Measurements from ENCODE around the gene C5.

C5 gene

DNA sequence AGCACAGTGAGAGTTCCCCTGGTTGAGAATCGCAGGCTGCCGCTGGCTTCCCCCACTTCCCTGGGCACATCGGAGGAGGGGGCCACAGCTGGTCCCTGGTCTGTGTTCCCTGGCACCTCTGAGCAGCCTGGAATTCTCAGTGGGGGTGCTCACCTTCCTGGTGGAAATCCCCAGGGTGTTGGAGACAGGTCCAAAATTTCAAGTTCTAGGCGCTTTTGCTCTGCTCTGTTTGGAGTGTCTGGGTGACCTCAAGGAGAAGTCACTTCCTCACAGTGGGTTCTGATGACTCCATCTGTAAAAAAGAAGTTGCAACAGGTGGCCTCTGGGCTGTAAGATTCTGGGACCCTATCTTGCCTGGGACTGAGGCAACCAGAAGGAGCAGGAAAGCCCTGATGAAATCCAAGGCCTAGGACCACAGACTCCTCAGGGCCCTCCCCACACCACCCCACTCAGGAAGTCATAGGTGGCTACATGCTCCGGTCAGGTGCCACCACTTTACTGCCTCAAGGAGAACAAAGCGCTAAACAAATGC, 123.6 kb downstream of the C5 start, which contains the start of gene TRAF1:
TRAF1 (minus strand) TSS at position 400 of the 532 bp plus-strand sequence. CDS start 721 bp downstream, outside the sequence.
- DNase-seq (ENCODE audit: low read depth in 2 of 2, low spot score in 1 of 2) = no peak

DNA sequence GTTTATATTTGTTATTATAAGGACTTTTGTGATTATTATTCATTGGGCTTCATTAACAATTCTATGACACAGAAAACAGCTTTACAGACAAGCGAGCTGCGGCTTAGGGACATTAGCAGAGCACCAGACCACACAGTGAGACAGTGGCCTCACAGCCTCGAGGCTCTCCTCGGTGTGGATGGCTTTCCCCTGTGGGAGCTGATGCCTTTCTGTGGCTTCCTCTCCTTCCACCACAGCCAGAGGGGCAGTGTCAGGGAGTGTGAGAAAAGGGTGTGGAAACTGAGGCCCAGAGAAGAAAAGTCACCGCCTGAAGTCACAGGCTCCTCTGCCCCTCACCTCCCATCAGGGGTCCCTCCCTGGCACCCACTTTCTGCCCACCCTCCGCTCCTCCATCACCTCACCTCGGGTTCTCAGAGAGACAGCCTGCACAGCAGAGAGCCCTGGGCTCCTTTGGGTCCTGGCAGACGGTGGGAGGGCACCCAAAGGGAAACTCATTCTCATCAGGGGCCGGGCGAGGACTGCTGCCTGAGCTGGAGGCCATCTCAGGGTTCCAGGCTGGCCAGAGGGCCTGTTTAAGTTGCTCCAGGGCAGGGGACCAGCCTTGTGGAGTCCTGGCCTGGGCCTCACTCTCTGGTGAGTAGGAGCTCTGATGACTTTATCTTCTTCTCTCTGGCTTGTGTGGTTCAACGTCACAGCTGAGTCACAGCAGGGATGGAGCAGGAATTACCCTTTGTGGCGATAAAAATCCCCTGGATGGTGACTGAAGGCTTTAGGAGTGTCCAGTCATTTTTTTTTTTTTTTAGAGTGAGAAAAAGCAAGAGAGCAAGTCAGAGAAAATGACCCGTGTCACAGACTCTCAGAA, 124.3 kb downstream of the C5 start:
- DNase-seq (ENCODE audit: low read depth in 2 of 2, low spot score in 1 of 2) = peak; percentile 66 to 78

- DNase-seq (ENCODE audit: low read depth in 2 of 2, low spot score in 1 of 2) = no peak
These were observed 125.2 kb downstream of the C5 start for GRCh38 chr9:120924698-120925534.

GRCh38 chr9:120923620-120924328, 126.3 kb downstream of the C5 start:
- no peak for DNase-seq (ENCODE audit: low read depth in 2 of 2, low spot score in 1 of 2)

- no peak for DNase-seq (ENCODE audit: low read depth in 2 of 2, low spot score in 1 of 2)
These were observed 127.5 kb downstream of the C5 start for GRCh38 chr9:120922404-120923195.

DNA sequence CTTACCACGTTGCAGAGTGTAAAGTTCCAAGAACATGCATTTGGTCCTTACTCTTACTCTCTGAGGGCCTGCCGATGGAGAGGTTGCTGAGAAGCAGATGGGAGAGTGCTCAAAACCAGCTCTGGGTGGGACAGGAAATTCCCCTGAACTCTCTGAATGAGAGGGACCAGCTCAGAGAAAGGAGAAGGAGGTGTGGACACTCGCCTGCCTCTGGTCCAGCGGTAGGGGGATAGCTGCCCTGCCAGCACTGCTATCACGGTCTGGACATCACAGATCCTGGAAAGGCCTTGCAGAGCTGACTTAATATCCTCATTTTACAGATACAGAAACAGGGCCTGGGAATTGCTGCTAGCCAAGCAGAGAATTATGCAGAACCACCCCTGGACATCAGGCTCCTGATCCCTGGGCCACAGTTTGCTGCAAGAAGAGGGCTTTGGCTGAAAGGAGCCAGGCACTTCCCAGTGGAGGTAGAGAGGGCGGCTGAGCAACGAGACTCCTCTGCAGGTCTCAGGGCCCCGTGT, 128.4 kb downstream of the C5 start:
- no peak for DNase-seq (ENCODE audit: low read depth in 2 of 2, low spot score in 1 of 2)

GRCh38 chr9:120920806-120921178, 129.3 kb downstream of the C5 start:
- no peak for DNase-seq (ENCODE audit: low read depth in 2 of 2, low spot score in 1 of 2)

DNA sequence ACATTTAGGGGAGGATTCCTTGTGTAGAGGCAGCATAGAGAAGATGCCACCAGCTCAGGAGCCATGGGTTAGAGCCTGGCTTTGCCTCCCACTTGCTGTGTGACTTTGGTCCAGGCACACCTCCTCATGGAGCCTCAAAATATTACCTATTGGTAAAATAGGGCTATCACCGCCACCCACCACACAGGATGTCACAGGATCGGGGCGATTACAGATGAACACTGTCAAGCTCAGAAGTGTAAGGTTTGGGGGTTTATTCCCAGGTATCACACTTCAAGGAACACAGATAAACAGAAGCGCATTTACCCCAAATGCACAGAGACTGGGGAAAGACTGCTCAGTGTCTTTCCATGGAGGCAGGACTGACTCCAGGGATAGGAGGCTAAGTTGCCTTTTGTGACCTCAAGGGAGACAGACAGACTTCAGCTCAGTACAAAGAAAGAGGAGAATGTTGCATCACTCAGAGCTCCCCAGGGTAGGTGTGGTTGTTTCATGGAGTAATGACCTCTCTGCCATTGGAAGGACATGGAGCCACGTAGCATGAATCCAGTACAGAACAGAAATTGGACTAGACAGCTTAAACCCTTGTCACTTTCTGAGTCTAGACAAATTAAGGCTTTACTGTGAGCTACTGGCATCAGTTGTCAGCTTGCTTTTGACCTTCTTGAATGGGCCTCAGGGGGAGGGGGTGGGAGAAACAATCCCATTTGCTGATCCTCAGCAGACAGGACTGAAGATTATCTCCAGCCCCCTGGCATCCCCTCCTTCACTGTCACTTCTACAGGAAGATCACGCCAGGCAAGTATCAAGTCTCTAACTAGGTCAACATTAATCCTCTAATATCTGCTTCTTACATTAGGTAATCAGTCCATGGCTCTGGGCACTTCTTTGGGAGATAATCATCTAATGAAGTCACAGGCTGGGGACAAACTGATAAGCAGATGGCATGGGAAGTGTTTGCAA, 130.0 kb downstream of the C5 start:
- no peak for DNase-seq (ENCODE audit: low read depth in 2 of 2, low spot score in 1 of 2)

DNA sequence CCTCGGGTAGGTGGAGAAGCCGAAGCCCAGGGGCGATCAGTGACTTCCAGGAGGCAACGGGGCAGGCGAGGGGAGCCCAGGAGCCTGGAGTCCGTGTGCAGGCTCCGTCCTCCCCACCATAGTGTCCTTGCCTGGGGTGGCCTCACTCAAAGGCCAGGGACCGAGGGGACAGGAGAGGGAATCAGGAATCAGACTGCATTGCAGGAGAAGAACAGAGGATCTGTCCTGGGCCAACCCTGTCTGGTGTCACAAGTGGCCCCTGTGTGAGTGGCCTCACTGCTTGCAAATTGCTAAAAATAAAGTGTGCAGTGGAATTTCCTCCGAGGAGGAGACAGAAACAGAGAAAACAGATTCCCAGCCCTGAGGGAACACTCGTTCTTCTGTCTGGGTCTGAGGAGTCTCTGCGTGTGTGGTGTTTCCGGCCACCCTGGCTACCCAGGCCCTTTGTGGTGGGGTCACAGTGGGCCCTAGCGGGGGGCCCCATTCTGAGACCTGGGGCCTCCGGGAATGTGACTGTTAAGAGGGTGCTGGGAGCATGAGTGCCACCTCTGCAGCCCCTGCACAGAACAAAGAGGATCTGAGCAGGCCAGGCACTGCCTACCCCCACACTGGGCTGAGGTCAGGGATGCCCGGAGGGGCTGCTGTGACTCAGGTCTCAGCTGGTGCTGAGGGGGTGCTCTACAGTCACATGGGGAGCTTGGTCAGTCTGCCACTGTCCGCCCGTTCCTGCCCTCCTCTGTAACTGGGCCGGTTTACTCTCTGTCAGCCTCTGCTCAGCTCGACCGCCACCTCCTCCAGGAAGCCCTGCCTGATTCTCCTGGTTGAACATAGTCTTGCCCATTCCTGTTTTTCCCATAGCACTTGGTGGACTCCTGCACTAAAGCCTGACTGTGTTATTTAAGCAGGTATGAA, 130.9 kb downstream of the C5 start:
- no peak for DNase-seq (ENCODE audit: low read depth in 2 of 2, low spot score in 1 of 2)

DNA sequence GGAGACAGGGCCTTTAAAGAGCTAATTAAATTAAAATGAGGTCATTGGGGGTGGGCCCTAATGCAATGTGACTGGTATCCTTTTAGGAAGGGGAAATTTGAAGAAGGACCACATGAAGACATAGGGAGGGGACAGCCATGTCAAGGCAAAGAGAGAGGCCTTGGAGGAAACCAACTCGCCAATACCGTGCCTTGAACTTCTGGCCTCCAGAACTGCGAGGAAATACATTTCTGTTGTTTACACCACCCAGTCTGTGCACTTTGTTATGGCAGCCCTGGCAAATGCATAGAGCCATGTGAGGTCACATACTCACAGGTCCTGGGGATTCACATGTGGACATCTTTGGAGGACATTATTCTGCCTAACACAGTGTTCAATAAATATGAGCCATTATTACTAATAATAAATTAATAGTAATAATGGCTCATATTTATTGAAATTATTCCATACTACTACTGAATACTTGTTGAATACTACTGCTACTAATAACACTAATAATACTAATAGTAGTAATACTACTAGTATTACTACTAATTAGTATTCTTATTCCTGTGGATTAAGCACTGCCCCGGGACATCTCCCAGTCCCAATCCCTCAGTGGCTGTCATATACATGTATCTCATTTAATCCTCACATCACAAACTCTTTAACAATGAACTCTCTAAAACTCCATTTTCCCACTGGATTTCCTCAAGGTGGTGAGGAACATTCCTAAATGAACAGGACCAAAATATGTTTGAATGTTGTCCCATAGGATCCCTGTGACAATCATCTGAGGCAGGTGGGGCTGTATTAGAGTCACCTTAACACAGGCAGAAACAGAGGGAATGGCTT, 131.9 kb downstream of the C5 start:
- no peak for DNase-seq (ENCODE audit: low read depth in 2 of 2, low spot score in 1 of 2)

DNA sequence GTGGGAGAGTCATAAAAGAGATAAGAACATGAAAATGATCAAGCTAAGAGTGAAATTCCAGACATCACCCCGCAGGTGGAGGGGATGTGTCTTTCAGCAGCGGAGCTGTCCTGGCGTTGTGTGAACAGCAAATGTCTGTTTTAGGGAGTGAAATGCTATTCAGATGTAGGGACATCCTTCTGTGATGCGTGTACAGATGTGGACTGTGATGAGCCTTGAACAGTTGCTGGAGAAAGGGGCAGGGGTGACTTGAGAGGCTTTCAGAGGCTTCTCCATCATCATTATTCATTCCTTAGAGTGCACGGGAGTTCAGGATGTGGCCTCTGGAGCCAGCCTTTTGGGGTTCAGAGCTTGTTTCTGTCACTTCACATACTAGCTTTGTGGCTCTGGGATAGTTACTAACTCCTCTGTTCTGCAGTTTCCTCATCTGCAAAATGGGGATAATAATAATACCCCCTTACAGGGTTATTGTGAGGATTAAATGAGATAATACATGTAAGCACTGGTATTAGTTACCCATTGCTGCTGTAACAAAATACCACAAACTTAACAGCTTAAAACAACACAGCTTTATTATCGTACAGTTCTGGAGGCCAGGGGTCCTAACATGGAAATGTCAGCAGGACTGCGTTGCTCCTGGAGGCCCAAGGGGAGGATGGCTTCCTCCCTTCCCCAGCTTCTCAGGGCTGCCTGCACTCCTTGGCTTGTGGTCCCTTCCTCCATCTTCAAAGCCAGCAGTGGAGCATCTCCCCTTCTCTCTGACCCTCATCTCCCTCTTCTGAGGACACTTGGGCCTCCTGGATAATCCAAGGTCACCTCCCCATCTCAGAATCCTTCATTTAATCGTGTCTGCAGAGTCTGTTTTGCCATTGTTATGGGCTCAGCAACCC, 132.8 kb downstream of the C5 start:
- DNase-seq (ENCODE audit: low read depth in 2 of 2, low spot score in 1 of 2) = no peak

GRCh38 chr9:120916588-120916987, 133.5 kb downstream of the C5 start:
- no peak for DNase-seq (ENCODE audit: low read depth in 2 of 2, low spot score in 1 of 2)

DNA sequence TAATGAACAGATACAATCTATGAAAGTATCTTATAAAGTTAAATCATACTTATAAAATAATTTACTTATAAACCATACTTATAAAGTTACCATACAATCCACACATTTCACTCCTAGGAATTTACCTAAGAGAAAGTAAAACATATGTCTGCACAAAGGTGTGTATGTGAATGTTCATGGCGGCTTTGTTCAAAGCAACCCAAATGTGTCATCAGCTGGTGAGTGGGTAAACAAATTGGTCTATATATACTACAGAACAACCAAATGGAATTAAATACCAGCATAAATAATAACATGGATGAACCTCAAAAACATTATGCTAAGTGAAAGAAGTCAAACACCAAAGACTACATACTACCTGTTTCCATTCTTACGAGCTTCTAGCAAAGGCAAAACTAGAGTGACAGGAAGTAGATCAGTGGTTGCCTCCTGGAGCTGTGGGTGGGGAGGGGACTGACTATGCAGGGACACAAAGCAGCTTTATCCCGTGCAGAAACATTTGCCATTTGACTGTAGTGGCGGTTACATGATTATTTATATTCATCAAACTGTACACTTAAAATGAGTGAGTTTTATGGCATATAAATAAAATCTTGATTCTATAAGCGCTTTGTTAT, 134.1 kb downstream of the C5 start:
- no peak for DNase-seq (ENCODE audit: low read depth in 2 of 2, low spot score in 1 of 2)

GRCh38 chr9:120914953-120915352, 135.1 kb downstream of the C5 start:
- no peak for DNase-seq (ENCODE audit: low read depth in 2 of 2, low spot score in 1 of 2)

- no peak for DNase-seq (ENCODE audit: low read depth in 2 of 2, low spot score in 1 of 2)
These were observed 135.7 kb downstream of the C5 start for GRCh38 chr9:120914396-120914795.

Measured in stimulated activated CD8-positive, alpha-beta memory T cell treated with anti-CD3 and anti-CD28 coated beads, Interleukin-4, amount 100 ng/mL, for 4 hours (primary cell).